ENCODE results near the gene PIGL.

The PIGL gene

DNA sequence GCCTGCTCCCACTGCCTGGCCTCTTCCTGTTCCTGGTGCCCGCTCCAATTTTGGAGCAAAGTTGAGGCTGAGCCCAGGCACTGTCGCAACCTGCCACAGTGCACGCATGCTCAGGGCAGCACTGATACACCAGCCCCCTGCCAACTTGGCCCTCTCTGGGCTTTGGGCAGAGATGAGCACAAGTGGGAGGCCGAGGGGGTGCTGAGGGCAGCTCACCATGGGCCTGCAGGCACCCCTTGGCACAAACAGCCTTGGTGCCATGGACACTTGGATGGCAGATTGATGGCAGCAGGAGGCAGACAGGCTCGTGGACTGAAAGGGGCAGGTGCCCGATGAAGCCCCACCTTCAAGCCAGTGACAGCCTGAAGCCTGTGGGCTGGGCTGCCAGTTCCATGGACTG is 42.9 kb downstream of the PIGL start:
- H3K27me3 ChIP-seq (ENCODE audit: insufficient read depth, poor library complexity, severe bottlenecking), result no peaks in the 10 kb centered on the region
- DNase-seq (ENCODE audit: low read depth in 1 of 2, low spot score in 1 of 2), result no peak
- TF ChIP-seq, protein P1, sequence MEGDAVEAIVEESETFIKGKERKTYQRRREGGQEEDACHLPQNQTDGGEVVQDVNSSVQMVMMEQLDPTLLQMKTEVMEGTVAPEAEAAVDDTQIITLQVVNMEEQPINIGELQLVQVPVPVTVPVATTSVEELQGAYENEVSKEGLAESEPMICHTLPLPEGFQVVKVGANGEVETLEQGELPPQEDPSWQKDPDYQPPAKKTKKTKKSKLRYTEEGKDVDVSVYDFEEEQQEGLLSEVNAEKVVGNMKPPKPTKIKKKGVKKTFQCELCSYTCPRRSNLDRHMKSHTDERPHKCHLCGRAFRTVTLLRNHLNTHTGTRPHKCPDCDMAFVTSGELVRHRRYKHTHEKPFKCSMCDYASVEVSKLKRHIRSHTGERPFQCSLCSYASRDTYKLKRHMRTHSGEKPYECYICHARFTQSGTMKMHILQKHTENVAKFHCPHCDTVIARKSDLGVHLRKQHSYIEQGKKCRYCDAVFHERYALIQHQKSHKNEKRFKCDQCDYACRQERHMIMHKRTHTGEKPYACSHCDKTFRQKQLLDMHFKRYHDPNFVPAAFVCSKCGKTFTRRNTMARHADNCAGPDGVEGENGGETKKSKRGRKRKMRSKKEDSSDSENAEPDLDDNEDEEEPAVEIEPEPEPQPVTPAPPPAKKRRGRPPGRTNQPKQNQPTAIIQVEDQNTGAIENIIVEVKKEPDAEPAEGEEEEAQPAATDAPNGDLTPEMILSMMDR (IDR thresholded peaks at IDR 0.05; ENCODE audit: insufficient read depth, low read length), result no peak
- TF ChIP-seq SPI1 (IDR thresholded peaks at IDR 0.05; ENCODE audit: borderline replicate concordance, low read depth) (no peak), POLR2AphosphoS5 (IDR thresholded peaks at IDR 0.05; ENCODE audit: low read depth) (no peak), GABPA (IDR thresholded peaks at IDR 0.05; ENCODE audit: low read depth) (no peak)
- TF ChIP-seq, protein P2, sequence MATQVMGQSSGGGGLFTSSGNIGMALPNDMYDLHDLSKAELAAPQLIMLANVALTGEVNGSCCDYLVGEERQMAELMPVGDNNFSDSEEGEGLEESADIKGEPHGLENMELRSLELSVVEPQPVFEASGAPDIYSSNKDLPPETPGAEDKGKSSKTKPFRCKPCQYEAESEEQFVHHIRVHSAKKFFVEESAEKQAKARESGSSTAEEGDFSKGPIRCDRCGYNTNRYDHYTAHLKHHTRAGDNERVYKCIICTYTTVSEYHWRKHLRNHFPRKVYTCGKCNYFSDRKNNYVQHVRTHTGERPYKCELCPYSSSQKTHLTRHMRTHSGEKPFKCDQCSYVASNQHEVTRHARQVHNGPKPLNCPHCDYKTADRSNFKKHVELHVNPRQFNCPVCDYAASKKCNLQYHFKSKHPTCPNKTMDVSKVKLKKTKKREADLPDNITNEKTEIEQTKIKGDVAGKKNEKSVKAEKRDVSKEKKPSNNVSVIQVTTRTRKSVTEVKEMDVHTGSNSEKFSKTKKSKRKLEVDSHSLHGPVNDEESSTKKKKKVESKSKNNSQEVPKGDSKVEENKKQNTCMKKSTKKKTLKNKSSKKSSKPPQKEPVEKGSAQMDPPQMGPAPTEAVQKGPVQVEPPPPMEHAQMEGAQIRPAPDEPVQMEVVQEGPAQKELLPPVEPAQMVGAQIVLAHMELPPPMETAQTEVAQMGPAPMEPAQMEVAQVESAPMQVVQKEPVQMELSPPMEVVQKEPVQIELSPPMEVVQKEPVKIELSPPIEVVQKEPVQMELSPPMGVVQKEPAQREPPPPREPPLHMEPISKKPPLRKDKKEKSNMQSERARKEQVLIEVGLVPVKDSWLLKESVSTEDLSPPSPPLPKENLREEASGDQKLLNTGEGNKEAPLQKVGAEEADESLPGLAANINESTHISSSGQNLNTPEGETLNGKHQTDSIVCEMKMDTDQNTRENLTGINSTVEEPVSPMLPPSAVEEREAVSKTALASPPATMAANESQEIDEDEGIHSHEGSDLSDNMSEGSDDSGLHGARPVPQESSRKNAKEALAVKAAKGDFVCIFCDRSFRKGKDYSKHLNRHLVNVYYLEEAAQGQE (IDR thresholded peaks at IDR 0.05; ENCODE audit: insufficient replicate concordance, low read depth), result no peak
- no peak overlapping the region for H3K4me3 ChIP-seq (replicated peaks; ENCODE audit: insufficient read depth, low read length)
- no peak overlapping the region for H3K27ac ChIP-seq (replicated peaks)

DNA sequence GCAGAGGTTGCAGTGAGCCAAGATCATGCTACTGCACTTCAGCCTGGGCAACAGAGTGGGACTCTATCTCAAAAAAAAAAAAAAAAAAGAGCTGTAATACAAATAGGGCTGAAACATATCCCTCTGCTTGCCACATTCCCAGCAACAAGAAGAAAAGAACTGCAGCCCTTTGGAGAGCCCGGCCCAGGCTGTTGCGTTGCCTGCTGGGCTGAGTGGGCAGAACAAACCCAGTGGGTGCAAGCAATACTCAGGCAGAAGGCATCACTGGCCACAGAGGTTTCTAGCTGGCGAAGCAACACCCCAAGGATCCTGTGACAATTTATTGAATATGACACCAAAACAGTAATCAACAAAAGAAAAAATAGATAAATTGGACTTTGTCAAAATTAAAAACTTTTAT is 44.0 kb downstream of the PIGL start:
- DNase-seq (ENCODE audit: low read depth in 1 of 2, low spot score in 1 of 2), result no peak
- TF ChIP-seq POLR2AphosphoS5 (IDR thresholded peaks at IDR 0.05; ENCODE audit: low read depth) (no peak), SPI1 (IDR thresholded peaks at IDR 0.05; ENCODE audit: borderline replicate concordance, low read depth) (no peak), GABPA (IDR thresholded peaks at IDR 0.05; ENCODE audit: low read depth) (no peak)
- TF ChIP-seq, protein P2 (IDR thresholded peaks at IDR 0.05; ENCODE audit: insufficient replicate concordance, low read depth), result no peak
- TF ChIP-seq, protein P1 (IDR thresholded peaks at IDR 0.05; ENCODE audit: insufficient read depth, low read length), result no peak
- Histone ChIP-seq H3K4me3 (replicated peaks; ENCODE audit: insufficient read depth, low read length) (no peak overlapping the region), H3K27me3 (ENCODE audit: insufficient read depth, poor library complexity, severe bottlenecking) (no peaks in the 10 kb centered on the region), H3K27ac (replicated peaks) (no peak overlapping the region)

DNA sequence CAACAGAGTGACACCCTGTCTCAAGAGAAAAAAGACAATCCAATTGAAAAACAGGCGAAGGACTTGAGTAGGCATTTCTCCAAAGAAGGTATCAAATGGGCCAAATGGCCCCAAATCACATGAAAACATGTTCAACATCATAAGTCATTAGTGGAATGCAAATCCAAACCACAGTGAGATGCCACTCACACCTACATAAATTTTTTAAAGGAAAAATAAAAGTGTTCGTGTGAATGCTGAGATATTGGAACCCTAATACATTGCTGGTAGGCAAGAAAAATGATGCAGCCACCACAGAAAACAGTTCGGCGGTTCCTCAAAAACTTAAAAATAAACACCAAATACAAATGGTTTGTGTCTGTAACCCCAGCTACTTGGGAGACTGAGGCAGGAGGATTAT is 45.2 kb downstream of the PIGL start:
- Histone ChIP-seq H3K27ac (replicated peaks) (no peak overlapping the region), H3K4me3 (replicated peaks; ENCODE audit: insufficient read depth, low read length) (no peak overlapping the region), H3K27me3 (ENCODE audit: insufficient read depth, poor library complexity, severe bottlenecking) (no peaks in the 10 kb centered on the region)
- TF ChIP-seq, protein P2 (IDR thresholded peaks at IDR 0.05; ENCODE audit: insufficient replicate concordance, low read depth), result no peak
- TF ChIP-seq, protein P1 (IDR thresholded peaks at IDR 0.05; ENCODE audit: insufficient read depth, low read length), result no peak
- TF ChIP-seq POLR2AphosphoS5 (IDR thresholded peaks at IDR 0.05; ENCODE audit: low read depth) (no peak), GABPA (IDR thresholded peaks at IDR 0.05; ENCODE audit: low read depth) (no peak), SPI1 (IDR thresholded peaks at IDR 0.05; ENCODE audit: borderline replicate concordance, low read depth) (no peak)
- DNase-seq (ENCODE audit: low read depth in 1 of 2, low spot score in 1 of 2), result no peak

All from HL-60 (cell line).